ENCODE results near the gene ATXN10. TPM values are rescaled to one million over a fixed set of nuclear protein-coding genes. Genes with fewer than 3 reads are reported as not detected.

Gene ATXN10
- total RNA-seq, 1 experiment from 2014 or later, result 135 TPM

DNA sequence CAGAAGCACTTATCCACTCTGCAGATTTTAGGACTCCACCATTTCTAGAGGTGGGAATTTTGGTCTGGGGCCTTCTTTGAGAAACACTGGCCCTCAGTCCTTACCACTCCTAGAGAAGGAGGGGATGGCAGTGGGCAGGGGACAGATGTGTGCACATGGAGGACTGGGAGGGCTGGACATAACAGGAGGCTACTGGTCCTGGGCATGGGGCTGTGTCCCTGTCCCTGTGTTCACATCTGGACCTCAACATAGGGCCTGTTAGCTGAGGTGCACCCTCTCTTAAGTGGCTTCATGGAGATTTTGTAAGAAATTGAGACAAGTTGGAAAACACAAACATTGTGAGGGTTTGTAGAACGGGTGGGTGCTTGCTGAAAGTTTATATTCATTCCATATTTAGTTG lies 103.4 kb downstream of the ATXN10 start:
- ChIA-PET RAD21 (ENCODE audit: low non-redundant PET in 1 of 2, low total read pairs in 2 of 2, uncharacterized antibody in 2 of 2, unreplicated experiment in 2 of 2) (no interaction called here), CTCF (no interaction called here), POLR2A (no interaction called here)
- H3K9ac ChIP-seq (ENCODE audit: low read length), result no peak overlapping the region
- H3K4me1 ChIP-seq (ENCODE audit: control insufficient read depth in 1 of 2, insufficient read depth in 2 of 2, low read length in 2 of 2), result no peaks in the 10 kb centered on the region
- TF ChIP-seq SP1 (IDR thresholded peaks at IDR 0.05; ENCODE audit: low read depth), result no peak
- no peak for TF ChIP-seq ZFX (IDR thresholded peaks at IDR 0.05)
- TF ChIP-seq JUND (IDR thresholded peaks at IDR 0.05), result no peak
- TF ChIP-seq, protein P1, sequence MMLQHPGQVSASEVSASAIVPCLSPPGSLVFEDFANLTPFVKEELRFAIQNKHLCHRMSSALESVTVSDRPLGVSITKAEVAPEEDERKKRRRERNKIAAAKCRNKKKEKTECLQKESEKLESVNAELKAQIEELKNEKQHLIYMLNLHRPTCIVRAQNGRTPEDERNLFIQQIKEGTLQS (IDR thresholded peaks at IDR 0.05), result no peak
- TF ChIP-seq YY1 (IDR thresholded peaks at IDR 0.05; ENCODE audit: extremely low read depth, insufficient replicate concordance, low read depth, low read length), result no peak
- TF ChIP-seq, protein P2, sequence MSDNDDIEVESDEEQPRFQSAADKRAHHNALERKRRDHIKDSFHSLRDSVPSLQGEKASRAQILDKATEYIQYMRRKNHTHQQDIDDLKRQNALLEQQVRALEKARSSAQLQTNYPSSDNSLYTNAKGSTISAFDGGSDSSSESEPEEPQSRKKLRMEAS (IDR thresholded peaks at IDR 0.05), result no peak
- no peak for TF ChIP-seq SIN3A (IDR thresholded peaks at IDR 0.05; ENCODE audit: low read depth)
- TF ChIP-seq, protein P3, sequence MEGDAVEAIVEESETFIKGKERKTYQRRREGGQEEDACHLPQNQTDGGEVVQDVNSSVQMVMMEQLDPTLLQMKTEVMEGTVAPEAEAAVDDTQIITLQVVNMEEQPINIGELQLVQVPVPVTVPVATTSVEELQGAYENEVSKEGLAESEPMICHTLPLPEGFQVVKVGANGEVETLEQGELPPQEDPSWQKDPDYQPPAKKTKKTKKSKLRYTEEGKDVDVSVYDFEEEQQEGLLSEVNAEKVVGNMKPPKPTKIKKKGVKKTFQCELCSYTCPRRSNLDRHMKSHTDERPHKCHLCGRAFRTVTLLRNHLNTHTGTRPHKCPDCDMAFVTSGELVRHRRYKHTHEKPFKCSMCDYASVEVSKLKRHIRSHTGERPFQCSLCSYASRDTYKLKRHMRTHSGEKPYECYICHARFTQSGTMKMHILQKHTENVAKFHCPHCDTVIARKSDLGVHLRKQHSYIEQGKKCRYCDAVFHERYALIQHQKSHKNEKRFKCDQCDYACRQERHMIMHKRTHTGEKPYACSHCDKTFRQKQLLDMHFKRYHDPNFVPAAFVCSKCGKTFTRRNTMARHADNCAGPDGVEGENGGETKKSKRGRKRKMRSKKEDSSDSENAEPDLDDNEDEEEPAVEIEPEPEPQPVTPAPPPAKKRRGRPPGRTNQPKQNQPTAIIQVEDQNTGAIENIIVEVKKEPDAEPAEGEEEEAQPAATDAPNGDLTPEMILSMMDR (IDR thresholded peaks at IDR 0.05 in 2 of 3, conservative IDR thresholded peaks at IDR 0.05 in 1 of 3; ENCODE audit: borderline replicate concordance in 1 of 3, insufficient read depth in 1 of 3, low read depth in 2 of 3, low read length in 2 of 3), result no peak
- no peak for TF ChIP-seq POLR2A (IDR thresholded peaks at IDR 0.05; ENCODE audit: borderline replicate concordance, extremely low read depth, insufficient read depth, insufficient read length)
- TF ChIP-seq FOSL1 (IDR thresholded peaks at IDR 0.05; ENCODE audit: low read depth), result no peak
- TF ChIP-seq EGR1 (IDR thresholded peaks at IDR 0.05; ENCODE audit: low read depth), result no peak
- TF ChIP-seq, protein P4, sequence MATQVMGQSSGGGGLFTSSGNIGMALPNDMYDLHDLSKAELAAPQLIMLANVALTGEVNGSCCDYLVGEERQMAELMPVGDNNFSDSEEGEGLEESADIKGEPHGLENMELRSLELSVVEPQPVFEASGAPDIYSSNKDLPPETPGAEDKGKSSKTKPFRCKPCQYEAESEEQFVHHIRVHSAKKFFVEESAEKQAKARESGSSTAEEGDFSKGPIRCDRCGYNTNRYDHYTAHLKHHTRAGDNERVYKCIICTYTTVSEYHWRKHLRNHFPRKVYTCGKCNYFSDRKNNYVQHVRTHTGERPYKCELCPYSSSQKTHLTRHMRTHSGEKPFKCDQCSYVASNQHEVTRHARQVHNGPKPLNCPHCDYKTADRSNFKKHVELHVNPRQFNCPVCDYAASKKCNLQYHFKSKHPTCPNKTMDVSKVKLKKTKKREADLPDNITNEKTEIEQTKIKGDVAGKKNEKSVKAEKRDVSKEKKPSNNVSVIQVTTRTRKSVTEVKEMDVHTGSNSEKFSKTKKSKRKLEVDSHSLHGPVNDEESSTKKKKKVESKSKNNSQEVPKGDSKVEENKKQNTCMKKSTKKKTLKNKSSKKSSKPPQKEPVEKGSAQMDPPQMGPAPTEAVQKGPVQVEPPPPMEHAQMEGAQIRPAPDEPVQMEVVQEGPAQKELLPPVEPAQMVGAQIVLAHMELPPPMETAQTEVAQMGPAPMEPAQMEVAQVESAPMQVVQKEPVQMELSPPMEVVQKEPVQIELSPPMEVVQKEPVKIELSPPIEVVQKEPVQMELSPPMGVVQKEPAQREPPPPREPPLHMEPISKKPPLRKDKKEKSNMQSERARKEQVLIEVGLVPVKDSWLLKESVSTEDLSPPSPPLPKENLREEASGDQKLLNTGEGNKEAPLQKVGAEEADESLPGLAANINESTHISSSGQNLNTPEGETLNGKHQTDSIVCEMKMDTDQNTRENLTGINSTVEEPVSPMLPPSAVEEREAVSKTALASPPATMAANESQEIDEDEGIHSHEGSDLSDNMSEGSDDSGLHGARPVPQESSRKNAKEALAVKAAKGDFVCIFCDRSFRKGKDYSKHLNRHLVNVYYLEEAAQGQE (IDR thresholded peaks at IDR 0.05; ENCODE audit: low read depth), result no peak
- TF ChIP-seq RAD21 (IDR thresholded peaks at IDR 0.05; ENCODE audit: low read depth), result no peak
- TF ChIP-seq CEBPB (IDR thresholded peaks at IDR 0.05; ENCODE audit: low read depth), result no peak
- no peak for TF ChIP-seq CBX3 (IDR thresholded peaks at IDR 0.05; ENCODE audit: low read depth)
- H2AFZ ChIP-seq (ENCODE audit: low read depth, low read length, poor library complexity, severe bottlenecking), result no peak overlapping the region
- H3K27ac ChIP-seq (ENCODE audit: low read depth, low read length), result no peak overlapping the region
- BruUV-seq (replicated peaks), result no TSS peak
- H4K20me1 ChIP-seq (ENCODE audit: insufficient read depth), result no peaks in the 10 kb centered on the region
- H3K4me3 ChIP-seq (replicated peaks in 1 of 2; ENCODE audit: low read depth in 1 of 2, low read length in 2 of 2), result no peak overlapping the region
- no peak for ATAC-seq
- H3K9me3 ChIP-seq (ENCODE audit: control insufficient read depth in 1 of 2, insufficient read depth in 1 of 2, low read depth in 1 of 2, low read length in 2 of 2), result no peaks in the 10 kb centered on the region
- H3K36me3 ChIP-seq (ENCODE audit: control insufficient read depth in 1 of 2, insufficient read depth in 2 of 2, low read length in 2 of 2), result peaks cover 0 to 3% of the 10 kb centered on the region in 2 experiments; a peak in 1 of 4 replicates
- no peaks in the 10 kb centered on the region for H3K27me3 ChIP-seq (ENCODE audit: insufficient read depth, low read length)
- intact Hi-C loops (cut with micrococcal nuclease), result no loop called here
- H3K79me2 ChIP-seq (ENCODE audit: insufficient read depth, low read length), result no peaks in the 10 kb centered on the region; the same call in none of the 2 replicates
- H3K9me2 ChIP-seq (ENCODE audit: insufficient read depth), result no peaks in the 10 kb centered on the region
- no peak for DNase-seq (ENCODE audit: low read depth, low spot score)
- no peak overlapping the region for H3K4me2 ChIP-seq (ENCODE audit: low read length)
